ENCODE measurements around the gene PAPOLG.
"Not testable (repeated sequence)": the region's sequence is repeated elsewhere in the genome, so short reads cannot be mapped to it uniquely, and the experiment has no call there.

Gene PAPOLG

GRCh38 chr2:60826860-60827259 lies 70.8 kb downstream of the PAPOLG start:
- Mint-ChIP-seq H3K4me1 (peaks cover 56% of the 10 kb centered on the region), H3K36me3 (peaks cover 12% of the 10 kb centered on the region), H3K27ac (peak overlapping the region; percentile 99)
- not testable (repeated sequence) for H3K27me3 Mint-ChIP-seq, H3K9me3 Mint-ChIP-seq, H3K4me3 Mint-ChIP-seq, ATAC-seq

GRCh38 chr2:60827369-60827768 lies 71.3 kb downstream of the PAPOLG start:
- peaks cover 54% of the 10 kb centered on the region for H3K4me1 Mint-ChIP-seq
- no peaks in the 10 kb centered on the region for H3K27me3 Mint-ChIP-seq
- H3K36me3 Mint-ChIP-seq, result peaks cover 13% of the 10 kb centered on the region
- peak overlapping the region; percentile 99 for H3K27ac Mint-ChIP-seq
- no peak for ATAC-seq
- no peak overlapping the region for H3K4me3 Mint-ChIP-seq
- peaks cover 2% of the 10 kb centered on the region for H3K9me3 Mint-ChIP-seq

GRCh38 chr2:60830991-60831390 lies 74.9 kb downstream of the PAPOLG start:
- Mint-ChIP-seq H3K9me3 (peaks cover 10% of the 10 kb centered on the region), H3K36me3 (peaks cover 40% of the 10 kb centered on the region), H3K27me3 (no peaks in the 10 kb centered on the region), H3K27ac (peak overlapping the region; percentile 99), H3K4me1 (peaks cover 79% of the 10 kb centered on the region), H3K4me3 (no peak overlapping the region)
- no peak for ATAC-seq

- no peak for ATAC-seq
- Mint-ChIP-seq H3K27ac (peak overlapping the region; percentile 99), H3K9me3 (peaks cover 10% of the 10 kb centered on the region), H3K4me3 (no peak overlapping the region), H3K4me1 (peaks cover 82% of the 10 kb centered on the region), H3K36me3 (peaks cover 40% of the 10 kb centered on the region), H3K27me3 (no peaks in the 10 kb centered on the region)
These were observed 75.9 kb downstream of the PAPOLG start for GRCh38 chr2:60831921-60832320.

GRCh38 chr2:60832621-60833020 lies 76.6 kb downstream of the PAPOLG start:
- peaks cover 10% of the 10 kb centered on the region for H3K9me3 Mint-ChIP-seq
- H3K4me1 Mint-ChIP-seq, result peaks cover 82% of the 10 kb centered on the region
- no peak overlapping the region for H3K4me3 Mint-ChIP-seq
- no peaks in the 10 kb centered on the region for H3K27me3 Mint-ChIP-seq
- peak overlapping the region; percentile 99 for H3K27ac Mint-ChIP-seq
- ATAC-seq, result no peak
- H3K36me3 Mint-ChIP-seq, result peaks cover 40% of the 10 kb centered on the region

GRCh38 chr2:60834270-60834717 lies 78.2 kb downstream of the PAPOLG start:
- H3K9me3 Mint-ChIP-seq, result peaks cover 10% of the 10 kb centered on the region
- peak overlapping the region; percentile 99 for H3K27ac Mint-ChIP-seq
- ATAC-seq, result peak; percentile 87
- peaks cover 40% of the 10 kb centered on the region for H3K36me3 Mint-ChIP-seq
- H3K4me1 Mint-ChIP-seq, result peaks cover 93% of the 10 kb centered on the region
- no peaks in the 10 kb centered on the region for H3K27me3 Mint-ChIP-seq
- peak overlapping the region; percentile 70 for H3K4me3 Mint-ChIP-seq

- Mint-ChIP-seq H3K27me3 (no peaks in the 10 kb centered on the region), H3K4me3 (no peak overlapping the region), H3K36me3 (peaks cover 28% of the 10 kb centered on the region), H3K4me1 (peaks cover 95% of the 10 kb centered on the region), H3K9me3 (peaks cover 8% of the 10 kb centered on the region), H3K27ac (peak overlapping the region; percentile 99)
- no peak for ATAC-seq
These were observed 80.4 kb downstream of the PAPOLG start for GRCh38 chr2:60836491-60836890.

- H3K4me3 Mint-ChIP-seq, result no peak overlapping the region
- H3K27me3 Mint-ChIP-seq, result no peaks in the 10 kb centered on the region
- peaks cover 28% of the 10 kb centered on the region for H3K36me3 Mint-ChIP-seq
- peak overlapping the region; percentile 99 for H3K27ac Mint-ChIP-seq
- peaks cover 93% of the 10 kb centered on the region for H3K4me1 Mint-ChIP-seq
- peaks cover 8% of the 10 kb centered on the region for H3K9me3 Mint-ChIP-seq
- ATAC-seq, result no peak
These were observed 81.1 kb downstream of the PAPOLG start for GRCh38 chr2:60837123-60837522.

GRCh38 chr2:60838481-60838880 lies 82.4 kb downstream of the PAPOLG start:
- Mint-ChIP-seq H3K27me3 (no peaks in the 10 kb centered on the region), H3K27ac (peak overlapping the region; percentile 99), H3K36me3 (peaks cover 24% of the 10 kb centered on the region), H3K4me3 (peak overlapping the region; percentile 21), H3K4me1 (peaks cover 93% of the 10 kb centered on the region), H3K9me3 (peaks cover 7% of the 10 kb centered on the region)
- no peak for ATAC-seq

GRCh38 chr2:60839126-60839813 lies 83.2 kb downstream of the PAPOLG start:
- peaks cover 4% of the 10 kb centered on the region for H3K9me3 Mint-ChIP-seq
- peaks cover 19% of the 10 kb centered on the region for H3K36me3 Mint-ChIP-seq
- peak overlapping the region; percentile 29 for H3K4me3 Mint-ChIP-seq
- ATAC-seq, result peak; percentile 79
- H3K27ac Mint-ChIP-seq, result peak overlapping the region; percentile 99
- H3K4me1 Mint-ChIP-seq, result peaks cover 93% of the 10 kb centered on the region
- H3K27me3 Mint-ChIP-seq, result no peaks in the 10 kb centered on the region

GRCh38 chr2:60840880-60841279 lies 84.8 kb downstream of the PAPOLG start:
- H3K4me3 Mint-ChIP-seq, result peak overlapping the region; percentile 72
- H3K27ac Mint-ChIP-seq, result peak overlapping the region; percentile 99
- no peaks in the 10 kb centered on the region for H3K27me3 Mint-ChIP-seq
- ATAC-seq, result peak; percentile 91
- no peaks in the 10 kb centered on the region for H3K9me3 Mint-ChIP-seq
- H3K36me3 Mint-ChIP-seq, result peaks cover 5% of the 10 kb centered on the region
- peaks cover 88% of the 10 kb centered on the region for H3K4me1 Mint-ChIP-seq

- no peak for ATAC-seq
- Mint-ChIP-seq H3K27ac (peak overlapping the region; percentile 95), H3K36me3 (peaks cover 9% of the 10 kb centered on the region), H3K4me1 (peaks cover 83% of the 10 kb centered on the region), H3K9me3 (no peaks in the 10 kb centered on the region), H3K4me3 (peak overlapping the region; percentile 79), H3K27me3 (no peaks in the 10 kb centered on the region)
These were observed 86.9 kb downstream of the PAPOLG start for GRCh38 chr2:60843006-60843405.

- no peak for ATAC-seq
- no peaks in the 10 kb centered on the region for H3K27me3 Mint-ChIP-seq
- H3K4me3 Mint-ChIP-seq, result peak overlapping the region; percentile 69
- peak overlapping the region; percentile 95 for H3K27ac Mint-ChIP-seq
- H3K36me3 Mint-ChIP-seq, result peaks cover 9% of the 10 kb centered on the region
- peaks cover 73% of the 10 kb centered on the region for H3K4me1 Mint-ChIP-seq
- H3K9me3 Mint-ChIP-seq, result no peaks in the 10 kb centered on the region
These were observed 88.0 kb downstream of the PAPOLG start for GRCh38 chr2:60844105-60844504.

- Mint-ChIP-seq H3K9me3 (no peaks in the 10 kb centered on the region), H3K36me3 (peaks cover 4% of the 10 kb centered on the region), H3K4me1 (peaks cover 49% of the 10 kb centered on the region), H3K27ac (peak overlapping the region; percentile 95), H3K4me3 (no peak overlapping the region), H3K27me3 (no peaks in the 10 kb centered on the region)
- ATAC-seq, result no peak
These were observed 91.8 kb downstream of the PAPOLG start for GRCh38 chr2:60847854-60848253.

Measured in stimulated activated memory B cell treated with anti-CD40 and anti-IgM and Interleukin-4, amounts not matched to agents 10 μg/mL and 1 μg/mL and 100 μg/mL, for 72 hours (primary cell).